T-helper 9 cell (primary cell): ENCODE measurements around the gene GCNT3.
A peak's percentile ranks its signal among the peaks of the same experiment; 100 is the strongest.
"Not testable (repeated sequence)": the region's sequence is repeated elsewhere in the genome, so short reads cannot be mapped to it uniquely, and the experiment has no call there.

ENCODE experiments used
- DNase-seq: peaks from one replicate; pipeline ENCODE4 v3.0.0-alpha.2; 2020

The GCNT3 gene

DNA sequence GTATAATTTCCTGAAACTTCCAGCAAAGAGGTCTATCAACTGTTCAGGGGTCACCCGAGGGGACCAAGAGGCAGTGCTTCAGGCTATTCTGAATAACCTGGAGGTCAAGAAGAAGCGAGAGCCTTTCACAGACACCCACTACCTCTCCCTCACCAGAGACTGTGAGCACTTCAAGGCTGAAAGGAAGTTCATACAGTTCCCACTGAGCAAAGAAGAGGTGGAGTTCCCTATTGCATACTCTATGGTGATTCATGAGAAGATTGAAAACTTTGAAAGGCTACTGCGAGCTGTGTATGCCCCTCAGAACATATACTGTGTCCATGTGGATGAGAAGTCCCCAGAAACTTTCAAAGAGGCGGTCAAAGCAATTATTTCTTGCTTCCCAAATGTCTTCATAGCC is 6.8 kb downstream of the GCNT3 start:
- no peak for DNase-seq

DNA sequence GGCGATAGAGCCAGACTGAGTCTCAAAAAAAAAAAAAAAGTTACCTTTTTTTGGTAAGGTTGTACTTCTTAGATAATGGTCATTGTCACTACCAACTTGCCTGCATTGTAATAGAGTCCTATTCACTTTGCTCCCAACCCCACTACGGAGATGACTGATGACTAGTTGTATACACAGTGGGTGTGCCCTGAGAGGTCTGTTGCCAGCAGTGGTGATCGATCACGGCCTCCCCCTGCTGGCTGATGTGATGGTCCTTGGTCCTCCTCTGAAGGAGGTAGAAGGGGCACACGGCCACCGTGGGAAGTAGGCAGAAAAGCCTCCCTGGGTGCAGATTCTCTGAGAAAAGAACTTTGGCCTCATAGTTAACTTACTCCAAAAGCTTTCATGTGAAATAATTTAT is 10.7 kb downstream of the GCNT3 start:
- DNase-seq = no peak

DNA sequence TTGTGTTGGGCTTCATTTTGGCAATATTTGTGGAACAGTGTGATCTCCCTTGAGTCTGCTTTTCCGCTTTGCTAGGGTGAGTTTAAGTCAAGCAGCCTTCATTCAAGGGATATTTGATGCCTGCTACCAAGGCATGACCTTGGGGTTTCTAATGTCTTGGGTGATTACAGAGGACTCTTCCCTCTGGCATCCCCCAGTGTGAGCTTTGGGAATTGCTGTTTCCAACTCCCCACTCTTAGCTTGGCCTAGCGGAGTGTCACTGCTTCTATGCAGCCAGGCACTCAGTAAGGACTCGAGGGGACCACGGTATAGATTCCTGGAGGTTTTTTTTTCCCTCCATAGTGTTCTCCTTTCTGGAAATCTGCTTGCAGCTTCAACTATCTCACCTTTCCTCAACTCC is 21.1 kb downstream of the GCNT3 start:
- DNase-seq = no peak

DNA sequence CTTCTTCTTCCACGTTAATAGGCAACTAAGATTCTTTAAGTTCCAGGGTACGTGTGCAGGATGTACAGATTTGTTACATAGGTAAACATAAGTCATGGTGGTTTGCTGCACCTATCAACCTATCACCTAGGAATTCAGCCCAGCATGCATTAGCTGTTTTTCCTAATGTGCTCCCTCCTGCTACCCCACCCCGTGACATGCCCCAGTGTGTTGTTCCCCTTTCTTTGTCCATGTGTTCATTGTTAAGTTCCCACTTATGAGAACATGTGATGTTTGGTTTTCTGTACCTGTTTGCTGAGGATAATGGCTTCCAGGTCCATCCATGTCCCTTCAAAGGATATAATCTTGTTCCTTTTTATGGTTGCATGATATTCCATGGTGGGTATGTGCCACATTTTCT is 24.6 kb downstream of the GCNT3 start:
- no peak for DNase-seq

DNA sequence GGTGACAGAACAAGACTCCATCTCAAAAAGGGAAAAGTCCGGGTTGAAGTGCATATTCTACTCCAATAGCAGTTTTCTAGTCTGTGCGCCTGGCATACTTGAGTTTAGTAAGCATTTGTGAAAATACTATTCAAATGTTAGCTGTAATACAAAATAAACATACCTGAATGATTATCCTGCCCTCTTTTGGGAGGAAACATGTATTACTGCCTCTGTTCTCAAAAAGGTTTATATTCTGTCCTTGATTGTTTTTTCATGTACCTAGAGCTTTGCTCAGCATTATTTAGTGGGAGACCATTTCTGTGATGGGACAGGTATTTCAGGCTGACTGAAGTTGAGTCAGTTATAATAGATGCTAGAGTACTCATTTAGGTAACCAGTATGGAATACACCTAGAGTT is 25.9 kb downstream of the GCNT3 start:
- not testable (repeated sequence) for DNase-seq

DNA sequence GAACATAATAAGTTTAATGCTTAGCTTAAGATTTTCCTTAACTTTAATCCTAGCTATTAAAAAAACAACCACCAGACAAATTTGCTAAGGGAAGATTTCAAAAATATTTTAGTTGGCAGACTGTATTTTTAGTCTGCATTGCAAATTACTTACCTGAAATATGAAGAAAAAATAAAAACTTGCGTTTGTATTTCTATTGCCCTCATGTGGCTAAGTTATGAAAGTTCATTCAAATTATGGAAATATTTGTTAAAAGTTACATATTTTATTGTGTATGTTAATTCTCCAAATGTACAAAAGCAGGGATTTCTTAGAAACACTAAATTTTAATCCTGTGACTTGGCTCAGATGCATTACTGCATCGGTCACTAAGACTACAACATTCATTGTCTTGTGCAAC is 30.8 kb downstream of the GCNT3 start:
- DNase-seq = no peak

DNA sequence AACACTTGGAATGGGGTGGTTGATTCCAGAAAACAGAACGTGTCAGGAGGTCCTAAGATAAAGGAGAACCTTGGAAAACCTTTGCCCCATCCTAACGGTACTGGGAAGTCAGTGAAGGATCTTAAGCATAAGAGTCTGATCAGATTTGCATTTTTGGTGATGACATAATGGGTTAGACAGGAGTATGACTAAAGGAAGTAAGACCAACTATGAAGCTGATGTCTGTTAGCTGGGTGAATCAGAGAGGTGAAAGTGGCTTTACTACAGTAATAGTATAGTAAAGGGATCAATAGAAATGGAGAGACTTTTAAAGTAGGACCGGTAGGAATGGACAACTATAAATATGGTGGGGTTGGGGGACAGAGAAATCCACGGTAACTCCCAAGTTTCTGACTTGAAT is 33.2 kb downstream of the GCNT3 start:
- no peak for DNase-seq

DNA sequence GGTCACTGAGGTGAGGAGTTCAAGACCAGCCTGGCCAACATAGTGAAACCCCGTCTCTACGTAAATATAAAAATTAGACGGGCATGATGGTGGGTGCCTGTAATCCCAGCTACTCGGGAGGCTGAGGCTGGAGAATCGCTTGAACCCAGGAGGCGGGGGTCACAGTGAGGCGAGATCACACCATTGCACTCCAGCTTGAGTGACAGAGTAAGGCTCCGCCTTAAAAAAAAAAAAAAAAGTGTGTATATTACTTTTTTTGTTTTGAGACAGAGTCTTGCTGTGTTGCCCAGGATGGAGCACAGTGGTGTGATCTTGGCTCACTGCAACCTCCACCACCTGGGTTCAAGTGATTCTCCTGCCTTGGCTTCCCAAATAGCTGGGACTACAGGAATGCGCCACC is 34.2 kb downstream of the GCNT3 start:
- DNase-seq = not testable (repeated sequence)

DNA sequence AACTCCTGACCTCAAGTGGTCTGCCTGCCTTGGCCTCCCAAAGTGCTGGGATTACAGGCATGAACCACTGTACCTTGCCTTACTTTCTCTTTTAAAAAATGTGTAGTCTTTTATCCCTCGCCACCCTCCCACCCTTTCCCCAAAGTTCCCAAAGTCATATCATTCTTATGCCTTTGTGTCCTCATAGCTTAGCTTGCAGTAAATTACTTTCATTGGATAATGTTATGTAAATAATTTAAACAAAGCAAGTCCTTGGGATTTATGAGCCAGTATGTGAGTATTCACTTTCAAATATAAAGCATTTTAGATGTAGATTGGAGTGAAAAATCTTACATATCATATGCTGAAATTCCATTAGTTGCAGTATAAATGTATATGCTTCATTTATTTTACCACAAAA is 34.7 kb downstream of the GCNT3 start:
- DNase-seq = no peak

DNA sequence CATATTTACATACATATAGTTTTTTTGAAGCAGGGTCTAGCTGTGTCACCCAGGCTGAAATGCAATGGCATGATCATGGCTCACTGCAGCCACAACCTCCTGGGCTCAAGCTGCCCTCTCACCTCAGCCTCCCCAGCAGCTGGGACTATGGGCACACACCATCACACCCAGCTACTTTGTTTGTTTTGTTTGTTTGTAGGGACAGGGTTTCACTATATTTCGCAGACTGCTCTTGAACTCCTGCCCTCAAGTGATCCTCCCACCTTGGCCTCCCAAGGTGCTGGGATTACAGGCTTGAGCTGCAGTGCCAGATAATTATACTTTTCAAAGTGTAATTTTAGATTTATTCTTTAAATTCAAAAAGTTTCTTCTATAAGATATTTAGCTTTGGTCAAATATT is 35.5 kb downstream of the GCNT3 start:
- DNase-seq = no peak

DNA sequence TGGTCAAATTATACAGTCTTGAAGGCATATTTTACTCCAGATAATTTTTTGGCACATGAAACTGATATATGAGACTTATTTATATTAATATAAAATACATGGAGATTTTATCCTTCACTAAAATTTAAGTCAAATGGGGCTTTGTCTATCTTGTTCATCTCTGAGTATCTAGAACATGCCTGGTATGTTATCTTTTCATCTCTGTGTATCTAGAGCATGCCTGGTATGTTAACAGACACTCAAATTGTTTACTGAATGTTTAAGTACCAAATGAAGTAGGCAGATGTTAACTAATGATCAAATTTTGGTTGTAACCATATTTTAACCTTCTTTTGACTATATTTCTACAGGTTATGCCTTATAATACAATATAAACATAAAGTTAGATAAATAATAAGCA is 38.0 kb downstream of the GCNT3 start:
- DNase-seq = no peak

DNA sequence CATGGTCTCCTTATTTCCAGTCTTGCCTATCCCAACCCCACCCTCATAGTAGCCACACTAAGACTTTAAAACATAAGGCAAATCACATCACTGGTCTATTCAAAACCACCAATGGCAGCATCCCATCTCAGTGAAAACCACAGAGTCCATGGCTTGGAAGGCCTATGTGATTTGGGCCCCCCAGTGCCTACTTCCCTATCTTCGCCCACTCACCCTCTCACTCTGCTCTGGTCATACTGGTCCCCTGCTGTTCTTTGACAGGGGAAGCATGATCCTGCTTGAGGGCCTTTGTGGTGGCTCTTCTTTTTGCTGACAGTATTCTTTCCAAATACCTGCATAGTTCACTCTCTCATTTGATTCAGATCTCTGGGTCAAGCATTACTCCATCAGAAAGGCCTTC is 42.5 kb downstream of the GCNT3 start:
- no peak for DNase-seq

DNA sequence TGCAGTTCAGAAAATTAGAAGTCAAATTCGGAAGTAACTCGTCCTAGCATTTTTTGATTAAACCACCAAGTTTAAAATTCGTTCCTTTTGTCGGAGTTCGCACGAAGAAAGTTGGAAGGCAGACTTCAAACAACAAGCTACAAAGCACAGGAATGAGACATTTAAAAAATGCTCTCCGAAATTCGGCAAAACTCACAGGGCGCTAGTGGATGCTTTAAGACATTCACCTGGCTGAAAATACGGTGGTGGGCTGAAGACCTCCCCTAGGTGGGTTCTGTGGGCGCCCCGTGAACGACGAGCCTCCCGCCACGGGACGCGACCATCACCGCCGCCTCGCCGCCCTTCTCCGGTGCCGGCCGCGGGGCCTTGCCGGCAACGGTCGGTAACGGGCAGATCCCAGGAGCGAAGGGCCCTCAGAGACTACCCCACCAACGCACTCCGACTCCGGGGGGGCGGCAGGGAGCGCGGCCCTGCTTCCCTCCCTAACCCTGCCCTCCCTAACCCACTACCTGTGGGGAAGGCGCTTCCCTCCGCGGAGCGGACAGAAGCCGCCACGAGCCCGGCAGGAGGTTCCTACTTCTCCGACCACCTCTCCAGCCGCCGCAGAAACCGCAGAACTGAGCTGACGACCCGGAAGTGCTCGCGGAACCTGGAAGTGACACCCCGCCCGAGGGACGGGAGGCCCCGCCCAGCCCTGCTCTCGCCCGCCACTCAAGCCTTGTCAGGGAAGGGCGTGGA is 45.5 kb downstream of the GCNT3 start, which contains the start of gene GTF2A2:
Gene GTF2A2, minus strand, starts transcription at position 619 of the 738 bp plus-strand sequence. CDS start 5,238 bp downstream, outside the sequence.
- peak; percentile 90 for DNase-seq

DNA sequence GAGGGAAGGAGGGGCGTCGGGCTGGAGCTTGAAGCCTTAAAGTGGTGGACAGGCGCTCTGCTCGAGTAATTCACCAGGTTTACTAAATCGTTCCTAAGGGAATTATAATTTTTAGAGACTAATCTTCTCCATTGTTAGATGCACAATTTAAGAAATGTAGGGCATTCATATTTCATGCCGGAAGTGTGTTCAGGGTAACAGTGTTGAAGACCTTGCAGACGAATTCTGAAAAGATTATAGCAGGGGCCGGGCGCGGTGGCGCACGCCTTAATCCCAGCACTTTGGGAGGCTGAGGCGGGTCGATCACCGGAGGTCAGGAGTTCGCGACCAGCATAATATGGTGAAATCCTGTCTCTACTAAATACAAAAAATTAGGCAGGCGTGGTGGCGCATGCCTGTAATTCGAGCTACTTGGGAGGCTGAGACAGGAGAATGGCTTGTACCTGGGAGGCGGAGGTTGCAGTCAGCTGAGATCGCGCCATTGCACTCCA is 46.1 kb downstream of the GCNT3 start:
- no peak for DNase-seq

DNA sequence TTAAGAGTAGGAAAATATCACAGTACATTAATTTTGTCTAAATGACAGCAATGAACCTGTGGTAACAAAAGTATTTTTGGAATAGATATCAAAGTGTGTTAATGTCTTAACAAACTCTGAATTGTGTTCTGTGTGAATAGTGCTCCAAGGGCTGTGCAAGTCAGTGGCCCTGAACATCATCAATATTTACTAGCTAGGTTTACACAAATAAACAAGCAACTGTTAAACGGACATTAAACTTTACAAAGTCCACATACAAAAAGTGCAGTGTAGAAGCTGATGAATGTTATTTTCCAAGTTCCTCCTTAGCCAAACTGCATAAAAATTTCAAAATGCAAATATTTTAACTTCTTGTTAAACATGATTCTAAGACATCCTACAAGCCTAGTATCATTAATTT is 47.8 kb downstream of the GCNT3 start:
- no peak for DNase-seq

DNA sequence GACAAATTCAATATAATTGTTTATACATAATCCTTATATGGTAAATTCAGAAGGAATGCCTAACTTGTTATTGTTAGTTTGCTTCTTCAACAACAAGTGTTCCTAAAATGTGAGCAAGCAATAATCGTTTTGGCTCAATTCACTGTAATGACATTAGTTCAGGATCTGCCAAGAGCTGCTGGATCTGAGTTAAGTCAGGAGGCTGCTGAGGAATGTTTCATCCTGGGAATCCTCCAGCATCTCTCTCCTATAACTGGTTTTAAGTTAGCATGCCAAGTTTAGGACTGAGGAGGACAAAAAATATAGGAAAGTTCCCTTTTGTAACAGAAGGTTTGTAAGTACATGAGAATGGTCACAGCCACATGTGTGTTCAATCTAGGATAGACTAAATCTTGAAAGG is 50.7 kb downstream of the GCNT3 start:
- DNase-seq = no peak

DNA sequence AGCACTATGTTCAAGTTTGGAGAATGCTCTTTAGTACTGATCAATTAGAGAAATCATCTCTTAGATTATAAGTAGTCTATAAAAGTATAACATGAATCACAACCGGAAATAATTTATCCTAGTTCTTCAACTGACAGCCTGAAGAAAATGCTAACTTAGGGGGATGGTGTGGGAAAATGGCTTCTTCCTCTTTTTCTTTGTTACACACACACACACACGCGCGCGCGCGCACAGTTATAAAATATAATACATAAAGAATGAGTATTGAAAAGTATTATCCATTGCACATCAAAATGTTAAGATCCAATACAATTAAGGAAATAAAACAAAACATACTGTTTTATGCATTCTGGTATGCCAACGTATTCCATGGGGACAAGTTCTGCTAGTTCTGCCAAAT is 57.0 kb downstream of the GCNT3 start:
- no peak for DNase-seq
